BJ (cell line): Measurements from ENCODE around the gene RNGTT. TPM values are rescaled to one million over a fixed set of nuclear protein-coding genes. Genes with fewer than 3 reads are reported as not detected.
"Not testable (repeated sequence)": the region's sequence is repeated elsewhere in the genome, so short reads cannot be mapped to it uniquely, and the experiment has no call there.

ENCODE experiments used
- CTCF ChIA-PET: fragments of 350-600 bp; formaldehyde crosslinking; extraction: SDS; loops from one replicate; lab custom pipeline; 2021; ENCODE audit warnings: antibody characterized with exemption, inconsistent platforms; lab: Yijun Ruan, JAX
- POLR2A ChIA-PET: fragments of 300-600 bp; sonication (Branson Sonifier 250); formaldehyde crosslinking; extraction: SDS; loops from one replicate; lab custom pipeline; 2021; ENCODE audit warnings: antibody characterized with exemption; lab: Charles Lee
- DNase-seq: peaks from one replicate; pipeline ENCODE4 v3.0.0-alpha.2; 2011; ENCODE audit warnings: low read depth
- H3K27me3 ChIP-seq: 2 replicates; pipeline ENCODE4 v1.6.0; 2011; ENCODE audit warnings: low read length; ENCODE audit not compliant: control insufficient read depth, insufficient read depth
- H3K36me3 ChIP-seq: 2 replicates; pipeline ENCODE4 v1.5.1; 2011; ENCODE audit warnings: low read length; ENCODE audit not compliant: control insufficient read depth, insufficient read depth
- H3K4me3 ChIP-seq: 2 replicates; pipeline ENCODE4 v1.5.1; 2011; ENCODE audit warnings: low read depth, mild to moderate bottlenecking, control low read depth, low read length
- CTCF ChIP-seq: IDR thresholded peaks from 2 replicates; pipeline ENCODE4 v1.5.1; 2011; ENCODE audit warnings: low read depth, mild to moderate bottlenecking, control low read depth, inconsistent platforms, low read length, moderate library complexity; ENCODE audit not compliant: insufficient read depth
- polyA plus RNA-seq: library from polyadenylated mRNA; depleted of rRNA; stranded (reverse); fragments of >200 nt; gene quantifications from 2 replicates; pipeline ENCODE4 v1.2.3, GENCODE V29; 2011

Gene RNGTT
- polyA plus RNA-seq, 1 experiment = 3.2 TPM

GRCh38 chr6:88722686-88723085 lies 240.7 kb downstream of the RNGTT start:
- H3K4me3 ChIP-seq = no peak overlapping the region
- POLR2A ChIA-PET = no interaction called here
- no peaks in the 10 kb centered on the region for H3K36me3 ChIP-seq
- TF ChIP-seq CTCF = no peak
- DNase-seq = no peak
- H3K27me3 ChIP-seq = no peaks in the 10 kb centered on the region
- CTCF ChIA-PET = no interaction called here

GRCh38 chr6:88716399-88716798 lies 247.0 kb downstream of the RNGTT start:
- DNase-seq, CTCF ChIA-PET, H3K36me3 ChIP-seq, H3K4me3 ChIP-seq, POLR2A ChIA-PET, H3K27me3 ChIP-seq: not testable (repeated sequence)

- H3K4me3 ChIP-seq = no peak overlapping the region
- TF ChIP-seq CTCF = no peak
- POLR2A ChIA-PET = no interaction called here
- no peaks in the 10 kb centered on the region for H3K36me3 ChIP-seq
- DNase-seq = no peak
- CTCF ChIA-PET = interaction anchor here (0.6 kb wide), 1 partner anchor 16 kb away, joined by 3 read pairs; no protein-coding TSS in a partner anchor
- no peaks in the 10 kb centered on the region for H3K27me3 ChIP-seq
These were observed 251.0 kb downstream of the RNGTT start for GRCh38 chr6:88712243-88712936.

GRCh38 chr6:88709819-88710246 lies 253.6 kb downstream of the RNGTT start:
- ChIA-PET POLR2A (no interaction called here), CTCF (interaction anchor here (1.3 kb wide), 1 partner anchor 779 kb away, joined by 3 read pairs; no protein-coding TSS in a partner anchor)
- H3K27me3 ChIP-seq = no peaks in the 10 kb centered on the region

GRCh38 chr6:88708197-88708744 lies 255.1 kb downstream of the RNGTT start:
- Histone ChIP-seq H3K36me3 (no peaks in the 10 kb centered on the region), H3K27me3 (no peaks in the 10 kb centered on the region), H3K4me3 (no peak overlapping the region)
- ChIA-PET CTCF (interaction anchor here (1.0 to 1.3 kb wide), 2 partner anchors 11 to 778 kb away, joined by 3 to 4 read pairs; no protein-coding TSS in a partner anchor), POLR2A (no interaction called here)
- no peak for DNase-seq
- no peak for TF ChIP-seq CTCF

More at GRCh38 chr6:88709819-88710246, 253.6 kb downstream of the RNGTT start:
- Histone ChIP-seq H3K36me3 (no peaks in the 10 kb centered on the region), H3K4me3 (no peak overlapping the region)
- TF ChIP-seq CTCF = no peak
- no peak for DNase-seq
